Thyroid gland (tissue), 4 donors: ENCODE measurements around the gene SNX3. TPM values are rescaled to one million over a fixed set of nuclear protein-coding genes. Genes with fewer than 3 reads are reported as not detected.

Experiments
- DNase-seq, 2 donors: peaks; one replicate each; pipeline ENCODE4 v3.0.0-alpha.2; 2019
- H3K27ac ChIP-seq, 3 donors: fragments of 200-600 bp; sonication (generic); 1 replicate in 2 of 3; 2 replicates in 1 of 3; pipeline ENCODE4 v1.5.1; 2016 to 2019; ENCODE audit warnings: mild to moderate bottlenecking in 1 of 3, moderate library complexity in 1 of 3
- H3K27me3 ChIP-seq: fragments of 200-600 bp; sonication (generic); one replicate; pipeline ENCODE4 v1.5.1; 2019
- H3K36me3 ChIP-seq, 2 donors: fragments of 200-600 bp; sonication (generic); one replicate each; pipeline ENCODE4 v1.5.1; 2016 to 2019
- H3K4me1 ChIP-seq, 2 donors: fragments of 200-600 bp; sonication (generic); one replicate each; pipeline ENCODE4 v1.5.1; 2017 to 2019
- H3K4me3 ChIP-seq, 3 donors: fragments of 200-600 bp; sonication (generic); replicated peaks in 1 of 3; 1 replicate in 2 of 3; 2 replicates in 1 of 3; pipeline ENCODE4 v1.5.1; 2016; ENCODE audit warnings: mild to moderate bottlenecking in 1 of 3
- H3K9me3 ChIP-seq: fragments of 200-600 bp; sonication (generic); one replicate; pipeline ENCODE4 v1.5.1; 2017
- POLR2A ChIP-seq, 2 donors: fragments of 450-650 bp; IDR thresholded peaks; one replicate each; pipeline ENCODE4 v1.6.1; 2017; ENCODE audit warnings: antibody characterized with exemption in 2 of 2, mild to moderate bottlenecking in 2 of 2, moderate library complexity in 1 of 2
- WGBS, 2 donors: methylation state at CpG; one replicate each; pipeline ENCODE4 v1.1.5; 2017; 5-methylcytosine and 5-hydroxymethylcytosine counted together
- intact Hi-C: fragments of 100-400 bp; cut with DNase I; formaldehyde crosslinking; loops from one replicate; pipeline ENCODE4 v1.15.1; 2023
- total RNA-seq, 4 donors: library from RNA; depleted of rRNA; stranded (reverse); fragments of >200 nt; gene quantifications; one replicate each; pipeline ENCODE4 v1.2.3, GENCODE V29; 2016
- TF ChIP-seq, protein P1 (sequence below), 6 experiments: fragments of 200-600 bp in 3 of 6; fragments of 450-650 bp in 3 of 6; sonication (generic) in 3 of 6; IDR thresholded peaks; one replicate each; pipeline ENCODE4 v1.5.1; 2016 to 2019; ENCODE audit warnings: antibody characterized with exemption in 6 of 6, mild to moderate bottlenecking in 2 of 6, inconsistent platforms in 1 of 6, moderate library complexity in 1 of 6

Gene SNX3
- total RNA-seq, 4 donors from 2014 or later = 97.5 to 208 (median 132) TPM

DNA sequence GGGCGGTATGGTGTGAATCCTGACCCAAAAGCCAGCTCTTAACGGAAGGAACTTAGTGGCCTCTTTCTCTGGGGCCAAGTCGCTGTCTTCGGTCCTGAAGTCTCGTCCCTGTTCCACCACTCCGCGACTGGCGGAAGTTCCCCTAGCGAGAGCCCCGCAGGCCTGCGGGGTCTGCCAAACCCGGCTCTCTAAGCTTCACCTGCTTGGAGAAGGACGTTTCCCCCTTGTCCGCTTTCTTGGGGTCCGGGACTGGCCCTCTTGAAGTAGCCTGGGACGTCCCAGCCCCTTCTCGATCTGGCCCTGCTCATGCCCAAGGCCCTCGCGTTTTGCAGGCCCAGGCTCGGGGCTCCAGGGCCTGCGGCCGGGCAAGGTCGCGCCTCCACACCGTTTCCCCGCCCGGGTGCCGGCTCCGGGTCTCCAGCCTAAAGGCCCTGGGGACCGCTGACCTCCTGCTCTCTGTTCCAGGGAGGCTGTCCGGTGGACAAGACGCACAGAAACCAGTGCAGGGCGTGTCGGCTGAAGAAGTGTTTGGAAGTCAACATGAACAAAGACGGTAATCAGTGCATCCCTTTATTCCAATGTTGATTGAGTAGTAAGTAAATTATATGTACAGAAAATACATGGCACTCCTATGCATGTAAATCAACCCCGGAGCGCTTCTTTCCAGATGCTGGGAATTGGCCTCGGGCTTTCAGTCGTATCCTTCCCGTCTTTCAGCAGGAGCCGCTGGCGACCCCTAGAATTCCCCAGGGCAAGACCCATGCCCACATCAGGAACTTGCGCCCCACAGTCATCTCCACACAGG is 86.3 kb downstream of the SNX3 start:
- intact Hi-C loops = no loop called here
- Histone ChIP-seq H3K9me3 (no peaks in the 10 kb centered on the region), H3K27ac (no peak overlapping the region), H3K4me3 (no peak overlapping the region), H3K36me3 (no peaks in the 10 kb centered on the region), H3K27me3 (peaks cover 46% of the 10 kb centered on the region), H3K4me1 (peaks cover 17 to 27% of the 10 kb centered on the region in 2 donors)
- 10 to 14% methylated on average over 28 to 34 of the region's 43 CpGs for WGBS, 2 donors
- DNase-seq = peak; percentile 32 to 48
- TF ChIP-seq, protein P1, sequence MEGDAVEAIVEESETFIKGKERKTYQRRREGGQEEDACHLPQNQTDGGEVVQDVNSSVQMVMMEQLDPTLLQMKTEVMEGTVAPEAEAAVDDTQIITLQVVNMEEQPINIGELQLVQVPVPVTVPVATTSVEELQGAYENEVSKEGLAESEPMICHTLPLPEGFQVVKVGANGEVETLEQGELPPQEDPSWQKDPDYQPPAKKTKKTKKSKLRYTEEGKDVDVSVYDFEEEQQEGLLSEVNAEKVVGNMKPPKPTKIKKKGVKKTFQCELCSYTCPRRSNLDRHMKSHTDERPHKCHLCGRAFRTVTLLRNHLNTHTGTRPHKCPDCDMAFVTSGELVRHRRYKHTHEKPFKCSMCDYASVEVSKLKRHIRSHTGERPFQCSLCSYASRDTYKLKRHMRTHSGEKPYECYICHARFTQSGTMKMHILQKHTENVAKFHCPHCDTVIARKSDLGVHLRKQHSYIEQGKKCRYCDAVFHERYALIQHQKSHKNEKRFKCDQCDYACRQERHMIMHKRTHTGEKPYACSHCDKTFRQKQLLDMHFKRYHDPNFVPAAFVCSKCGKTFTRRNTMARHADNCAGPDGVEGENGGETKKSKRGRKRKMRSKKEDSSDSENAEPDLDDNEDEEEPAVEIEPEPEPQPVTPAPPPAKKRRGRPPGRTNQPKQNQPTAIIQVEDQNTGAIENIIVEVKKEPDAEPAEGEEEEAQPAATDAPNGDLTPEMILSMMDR (IDR thresholded peaks at IDR 0.05) = no peak
- no peak for TF ChIP-seq POLR2A (IDR thresholded peaks at IDR 0.05)

DNA sequence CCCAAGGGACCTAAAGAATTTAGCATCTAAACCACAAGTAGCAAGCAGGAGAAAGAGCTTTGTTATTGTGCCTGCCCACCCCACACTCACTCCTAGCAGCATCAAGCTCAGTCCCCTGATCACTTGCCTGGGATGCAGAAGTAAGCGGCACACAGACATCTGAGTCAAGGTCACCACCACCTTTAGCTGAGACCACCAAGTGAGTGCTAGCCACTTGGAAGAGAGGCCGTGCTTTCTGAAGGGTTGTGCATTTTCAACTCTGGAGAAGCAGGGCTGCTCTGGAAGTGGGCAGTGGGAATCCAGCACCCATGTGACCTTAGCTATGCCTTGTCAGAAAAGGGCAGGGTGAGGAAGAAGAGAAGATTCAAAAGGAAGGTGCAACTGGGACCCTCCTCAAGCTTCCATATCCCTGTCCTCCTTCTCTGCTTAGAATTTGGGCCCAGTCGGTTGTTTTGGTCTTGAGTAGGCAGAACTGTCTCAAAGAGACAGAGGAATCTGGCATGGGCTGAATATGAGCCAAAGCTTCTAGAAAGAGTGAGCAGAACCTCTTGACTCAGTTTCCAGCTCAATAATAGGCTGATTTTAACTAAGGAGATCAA is 88.8 kb downstream of the SNX3 start:
- TF ChIP-seq, protein P1 (IDR thresholded peaks at IDR 0.05) = no peak
- no peak for TF ChIP-seq POLR2A (IDR thresholded peaks at IDR 0.05)
- DNase-seq = no peak
- Histone ChIP-seq H3K36me3 (no peaks in the 10 kb centered on the region), H3K27me3 (peaks cover 65% of the 10 kb centered on the region), H3K4me1 (peaks cover 30 to 51% of the 10 kb centered on the region in 2 donors), H3K9me3 (no peaks in the 10 kb centered on the region), H3K4me3 (no peak overlapping the region), H3K27ac (no peak overlapping the region)
- WGBS, 2 donors = 34 to 68% methylated on average over 3 of the region's 3 CpGs
- intact Hi-C loops = no loop called here

DNA sequence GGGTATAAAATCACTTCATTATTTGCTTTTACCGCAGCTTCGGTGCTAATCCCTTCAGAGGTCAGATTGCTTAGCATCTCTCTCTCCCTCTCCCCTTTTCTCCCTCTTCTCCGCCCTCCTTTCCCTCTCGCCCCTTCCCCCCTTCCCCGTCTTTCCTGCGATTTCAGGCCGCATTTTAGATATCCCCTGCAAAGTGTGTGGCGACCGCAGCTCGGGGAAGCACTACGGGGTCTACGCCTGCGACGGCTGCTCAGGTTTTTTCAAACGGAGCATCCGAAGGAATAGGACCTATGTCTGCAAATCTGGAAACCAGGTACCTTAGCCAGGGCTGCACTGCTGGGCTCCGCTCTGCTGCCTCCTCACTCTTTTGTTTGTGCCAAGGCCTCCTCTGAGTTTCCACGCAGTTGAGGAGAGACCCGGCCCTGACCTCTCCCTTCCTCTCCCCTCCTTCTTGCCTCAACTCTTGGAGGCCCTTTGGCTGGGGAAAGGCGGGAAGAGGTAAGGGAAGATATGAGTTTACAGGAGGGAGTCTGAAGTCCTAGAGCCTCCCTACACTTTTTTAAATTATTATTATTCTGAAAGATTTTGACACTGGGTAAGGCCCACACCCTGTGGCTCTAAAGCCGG is 89.4 kb downstream of the SNX3 start:
- intact Hi-C loops = no loop called here
- Histone ChIP-seq H3K27ac (no peak overlapping the region), H3K36me3 (no peaks in the 10 kb centered on the region), H3K9me3 (no peaks in the 10 kb centered on the region), H3K27me3 (peaks cover 67% of the 10 kb centered on the region), H3K4me3 (no peak overlapping the region), H3K4me1 (peaks cover 29 to 56% of the 10 kb centered on the region in 2 donors)
- TF ChIP-seq, protein P1 (IDR thresholded peaks at IDR 0.05) = no peak
- no peak for TF ChIP-seq POLR2A (IDR thresholded peaks at IDR 0.05)
- WGBS, 2 donors = 27 to 33% methylated on average over 21 of the region's 21 CpGs
- no peak for DNase-seq

DNA sequence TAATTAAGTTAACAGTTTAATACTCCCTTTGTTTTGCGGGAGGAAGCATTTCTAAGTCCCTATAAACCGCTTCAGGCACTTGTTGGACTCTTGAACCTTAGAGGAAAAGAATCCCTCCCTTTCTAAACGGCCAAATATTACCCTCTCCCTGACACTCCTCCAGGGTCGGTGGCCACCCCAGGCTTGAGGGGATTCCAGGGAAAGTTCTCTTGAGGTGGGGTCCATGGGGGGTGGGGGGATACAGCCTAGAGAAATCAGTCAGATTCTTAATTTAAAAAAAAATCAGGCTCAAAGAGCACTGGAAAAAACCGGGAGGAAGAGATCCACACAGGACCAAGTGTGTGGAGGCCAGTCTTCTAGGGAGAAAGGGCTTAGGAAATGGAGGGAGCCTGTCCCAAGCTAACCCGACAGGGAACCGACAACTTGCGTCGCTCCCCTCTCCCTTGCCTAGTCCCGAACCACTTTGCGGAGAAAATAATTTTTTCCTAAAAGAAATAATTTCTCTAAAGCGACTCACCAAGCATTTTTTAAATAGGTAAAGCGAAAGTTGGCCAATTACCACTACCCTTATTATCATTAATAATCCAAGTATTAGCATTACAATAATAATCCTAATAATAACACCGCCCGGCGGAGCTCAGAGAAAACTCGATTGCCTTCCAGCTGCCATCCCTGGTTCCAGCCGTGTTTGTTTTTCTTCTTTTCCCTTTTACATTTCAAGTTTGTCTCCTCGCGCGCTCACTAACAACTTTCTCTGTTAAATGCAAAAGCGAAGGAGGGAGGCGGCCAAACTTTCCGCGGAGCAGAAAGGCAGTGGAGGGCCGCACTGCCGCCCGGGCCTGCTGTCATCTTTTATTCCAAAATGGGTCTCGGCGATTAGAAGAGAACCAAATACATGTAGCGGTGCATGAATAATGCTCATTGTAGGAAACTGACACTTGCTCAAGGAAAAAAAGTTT is 90.2 kb downstream of the SNX3 start:
- intact Hi-C loops = no loop called here
- peaks cover 28 to 49% of the 10 kb centered on the region in 2 donors for H3K4me1 ChIP-seq
- no peak overlapping the region for H3K4me3 ChIP-seq
- TF ChIP-seq POLR2A (IDR thresholded peaks at IDR 0.05) = no peak
- TF ChIP-seq, protein P1 (IDR thresholded peaks at IDR 0.05) = no peak
- 20 to 22% methylated on average over 31 of the region's 31 CpGs for WGBS, 2 donors
- no peaks in the 10 kb centered on the region for H3K9me3 ChIP-seq
- H3K27me3 ChIP-seq = peaks cover 67% of the 10 kb centered on the region
- no peak overlapping the region for H3K27ac ChIP-seq
- H3K36me3 ChIP-seq = no peaks in the 10 kb centered on the region
- no peak for DNase-seq
